Upper lobe of left lung (tissue), 6 donors: ENCODE results near the gene NR3C1. TPM values are rescaled to one million over a fixed set of nuclear protein-coding genes. Genes with fewer than 3 reads are reported as not detected.

Experiments used
- ATAC-seq, 2 donors: fragments of 200-7000 bp; cut with Tn5 transposase; one replicate each; pipeline ENCODE4 v1.9.1; 2022; ENCODE audit warnings: mild to moderate bottlenecking in 2 of 2, moderate library complexity in 2 of 2; ENCODE audit not compliant: low FRiP score in 2 of 2
- DNase-seq, 2 donors: peaks; one replicate each; pipeline ENCODE4 v3.0.0-alpha.2; 2019 to 2020
- H3K27ac ChIP-seq, 4 donors: fragments of 200-600 bp; sonication (generic); one replicate each; pipeline ENCODE4 v1.5.1; 2016 to 2019
- H3K27me3 ChIP-seq, 4 donors: fragments of 200-600 bp; sonication (generic); one replicate each; pipeline ENCODE4 v1.5.1; 2017 to 2019
- H3K36me3 ChIP-seq, 4 donors: fragments of 200-600 bp; sonication (generic); one replicate each; pipeline ENCODE4 v1.5.1; 2016 to 2019
- H3K4me1 ChIP-seq, 4 donors: fragments of 200-600 bp; sonication (generic); one replicate each; pipeline ENCODE4 v1.5.1; 2018 to 2019
- H3K4me3 ChIP-seq, 4 donors: fragments of 200-600 bp; sonication (generic); one replicate each; pipeline ENCODE4 v1.5.1; 2017 to 2019; ENCODE audit warnings: mild to moderate bottlenecking in 2 of 4, moderate library complexity in 1 of 4
- H3K9me3 ChIP-seq, 4 donors: fragments of 200-600 bp; sonication (generic); one replicate each; pipeline ENCODE4 v1.5.1; 2018 to 2019
- CTCF ChIP-seq, 6 experiments: fragments of 450-650 bp in 4 of 6; fragments of 200-600 bp in 2 of 6; sonication (generic) in 2 of 6; IDR thresholded peaks; one replicate each; pipeline ENCODE4 v1.5.1; 2016 to 2019; ENCODE audit warnings: antibody characterized with exemption in 6 of 6
- EP300 ChIP-seq, 4 donors: sonication (generic); formaldehyde crosslinking; IDR thresholded peaks; one replicate each; pipeline ENCODE4 v1.5.1; 2017; ENCODE audit warnings: antibody characterized with exemption in 4 of 4, control low read depth in 2 of 4
- POLR2A ChIP-seq, 4 donors: fragments of 450-650 bp; IDR thresholded peaks; one replicate each; pipeline ENCODE4 v1.5.1; 2016 to 2017; ENCODE audit warnings: antibody characterized with exemption in 4 of 4, mild to moderate bottlenecking in 2 of 4
- POLR2AphosphoS5 ChIP-seq, 2 donors: sonication (generic); formaldehyde crosslinking; IDR thresholded peaks; one replicate each; pipeline ENCODE4 v1.5.1; 2017; ENCODE audit warnings: antibody characterized with exemption in 2 of 2
- WGBS, 2 donors: methylation state at CpG; one replicate each; pipeline ENCODE4 v1.1.5; 2017 to 2018; 5-methylcytosine and 5-hydroxymethylcytosine counted together
- total RNA-seq, 6 donors: library from RNA; depleted of rRNA in 4 of 6; stranded (reverse); fragments of >200 nt in 4 of 6; gene quantifications; one replicate each; pipeline versions ENCODE4 v1.1.0 to v1.2.1, GENCODE V29; 2016 to 2021
- donor health status: DM: no; HTN: no; CAD: no; lungs with moderate emphysema.
- donor health status: DM: no; HTN: yes; CAD: no; lungs with severe emphysema.

Gene NR3C1
- total RNA-seq, 6 donors from 2014 or later = 44.5 to 101 (median 72.7) TPM

- WGBS, 2 donors = 49 to 52% methylated on average over 4 of the region's 4 CpGs
- no peak overlapping the region for H3K4me3 ChIP-seq
- DNase-seq = no peak
- TF ChIP-seq CTCF (IDR thresholded peaks at IDR 0.05) (no peak), POLR2A (IDR thresholded peaks at IDR 0.05) (no peak), POLR2AphosphoS5 (IDR thresholded peaks at IDR 0.05) (no peak), EP300 (IDR thresholded peaks at IDR 0.05) (no peak)
- ATAC-seq = no peak
- H3K4me1 ChIP-seq = peaks cover 74 to 80% (median 77%) of the 10 kb centered on the region in 4 donors
- no peaks in the 10 kb centered on the region for H3K9me3 ChIP-seq
- H3K27ac ChIP-seq = no peak overlapping the region
- H3K36me3 ChIP-seq = no peaks in the 10 kb centered on the region
- H3K27me3 ChIP-seq = no peaks in the 10 kb centered on the region
Observed at GRCh38 chr5:143356855-143357583, 46.5 kb downstream of the NR3C1 start.

GRCh38 chr5:143355710-143356109 lies 47.8 kb downstream of the NR3C1 start:
- no peaks in the 10 kb centered on the region for H3K27me3 ChIP-seq
- H3K4me3 ChIP-seq = no peak overlapping the region
- H3K9me3 ChIP-seq = no peaks in the 10 kb centered on the region
- no peaks in the 10 kb centered on the region for H3K36me3 ChIP-seq
- H3K4me1 ChIP-seq = peaks cover 69 to 78% (median 77%) of the 10 kb centered on the region in 4 donors
- peak in 1 of 2 donors; percentile 73 for DNase-seq
- TF ChIP-seq CTCF (IDR thresholded peaks at IDR 0.05) (no peak), POLR2AphosphoS5 (IDR thresholded peaks at IDR 0.05) (no peak), POLR2A (IDR thresholded peaks at IDR 0.05) (no peak), EP300 (IDR thresholded peaks at IDR 0.05) (no peak)
- H3K27ac ChIP-seq = peak overlapping the region in 2 of 4 donors; percentile 37 to 42
- peak in 1 of 2 donors; percentile 85 for ATAC-seq

GRCh38 chr5:143354025-143354424 lies 49.5 kb downstream of the NR3C1 start:
- no peak for ATAC-seq
- TF ChIP-seq EP300 (IDR thresholded peaks at IDR 0.05) (no peak), POLR2A (IDR thresholded peaks at IDR 0.05) (no peak), CTCF (IDR thresholded peaks at IDR 0.05) (no peak), POLR2AphosphoS5 (IDR thresholded peaks at IDR 0.05) (no peak)
- no peaks in the 10 kb centered on the region for H3K27me3 ChIP-seq
- no peak for DNase-seq
- H3K4me1 ChIP-seq = peaks cover 71 to 83% (median 79%) of the 10 kb centered on the region in 4 donors
- H3K4me3 ChIP-seq = peak overlapping the region in 1 of 4 donors; percentile 1
- no peaks in the 10 kb centered on the region for H3K9me3 ChIP-seq
- 20 to 32% methylated on average over 3 of the region's 3 CpGs for WGBS, 2 donors
- H3K36me3 ChIP-seq = no peaks in the 10 kb centered on the region
- peak overlapping the region in 3 of 4 donors; percentile 9 to 71 (median 30) for H3K27ac ChIP-seq

- H3K4me1 ChIP-seq = peaks cover 76 to 92% (median 84%) of the 10 kb centered on the region in 4 donors
- ATAC-seq = no peak
- H3K27ac ChIP-seq = peak overlapping the region in 2 of 4 donors; percentile 6 to 71
- no peak for DNase-seq
- H3K9me3 ChIP-seq = no peaks in the 10 kb centered on the region
- TF ChIP-seq CTCF (IDR thresholded peaks at IDR 0.05) (no peak), POLR2A (IDR thresholded peaks at IDR 0.05) (no peak), EP300 (IDR thresholded peaks at IDR 0.05) (no peak), POLR2AphosphoS5 (IDR thresholded peaks at IDR 0.05) (no peak)
- no peaks in the 10 kb centered on the region for H3K36me3 ChIP-seq
- WGBS, 2 donors = 17 to 18% methylated on average over 1 of the region's 1 CpG
- no peak overlapping the region for H3K4me3 ChIP-seq
- H3K27me3 ChIP-seq = no peaks in the 10 kb centered on the region
Observed at GRCh38 chr5:143352691-143353090, 50.8 kb downstream of the NR3C1 start.
